HG02973 (cell line): ENCODE results near the gene PRAC2.

Experiments used
- ATAC-seq: cut with Tn5 transposase; IDR thresholded peaks from one replicate; pipeline ENCODE4 v1.9.1; 2021; ENCODE audit warnings: moderate library complexity; ENCODE audit not compliant: unreplicated experiment

Gene PRAC2

GRCh38 chr17:48720266-48721008, 2.5 kb upstream of the PRAC2 start:
- no peak for ATAC-seq

GRCh38 chr17:48721009-48721402, 2.0 kb upstream of the PRAC2 start:
- ATAC-seq: no peak

GRCh38 chr17:48722201-48722907, 631 bp upstream of the PRAC2 start, which contains the start of gene PRAC1:
PRAC1 (minus strand) TSS chr17:48722518; CDS start chr17:48722392, 126 bp downstream.
- ATAC-seq: no peak

GRCh38 chr17:48723423-48724250, 652 bp downstream of the PRAC2 start:
- ATAC-seq: no peak

- no peak for ATAC-seq
These were observed 1.4 kb downstream of the PRAC2 start for GRCh38 chr17:48724251-48725003.

GRCh38 chr17:48725004-48725287, 2.0 kb downstream of the PRAC2 start:
- ATAC-seq: no peak

- no peak for ATAC-seq
These were observed 2.5 kb downstream of the PRAC2 start for GRCh38 chr17:48725288-48726064.

- ATAC-seq: no peak
These were observed 3.3 kb downstream of the PRAC2 start for GRCh38 chr17:48726114-48726915.

- ATAC-seq: no peak
These were observed 3.9 kb downstream of the PRAC2 start for GRCh38 chr17:48726916-48727286.

GRCh38 chr17:48727415-48728175, 4.6 kb downstream of the PRAC2 start:
- no peak for ATAC-seq

- ATAC-seq: no peak
These were observed 5.5 kb downstream of the PRAC2 start, which contains the start of gene HOXB13 for GRCh38 chr17:48728232-48729231. HOXB13 (minus strand) TSS chr17:48728750; CDS start chr17:48728593, 157 bp downstream.

GRCh38 chr17:48729335-48730239, 6.6 kb downstream of the PRAC2 start:
- ATAC-seq: no peak

- ATAC-seq: no peak
These were observed 7.2 kb downstream of the PRAC2 start for GRCh38 chr17:48730240-48730550.

- ATAC-seq: no peak
These were observed 8.4 kb downstream of the PRAC2 start for GRCh38 chr17:48731355-48731754.

GRCh38 chr17:48732688-48733629, 10.0 kb downstream of the PRAC2 start:
- no peak for ATAC-seq
